Endothelial cell of umbilical vein (primary cell): Measurements from ENCODE around the gene OXSR1. TPM values are rescaled to one million over a fixed set of nuclear protein-coding genes. Genes with fewer than 3 reads are reported as not detected.
A peak's percentile ranks its signal among the peaks of the same experiment; 100 is the strongest.

ENCODE experiments used
- BruUV-seq: library from RNA; stranded (reverse); fragments of 400-500 nt; replicated peaks from 2 replicates; lab custom pipeline; 2021; lab: Mats Ljungman, UMichigan
- CTCF ChIA-PET: fragments of 300-600, 350-600 bp; sonication (Branson Sonifier 250); formaldehyde crosslinking; loops from one replicate; lab custom pipeline; 2021; ENCODE audit warnings: antibody characterized with exemption, inconsistent platforms; lab: Charles Lee
- POLR2A ChIA-PET: fragments of 300-600, 350-600 bp; sonication (Branson Sonifier 250); formaldehyde crosslinking; loops from one replicate; lab custom pipeline; 2021; ENCODE audit warnings: antibody characterized with exemption, inconsistent platforms; lab: Charles Lee
- DNase-seq: peaks from one replicate; pipeline ENCODE4 v3.0.0-alpha.2; 2011; ENCODE audit warnings: low read depth, low spot score
- FAIRE-seq: peaks from 2 replicates; lab custom pipeline; 2011; peaks lifted over from hg19 to GRCh38; lab: Jason Lieb, UNC
- H2AFZ ChIP-seq: 2 replicates; pipeline ENCODE4 v1.6.0; 2012; ENCODE audit warnings: low read depth, low read length, control low read depth, inconsistent platforms
- H3K27ac ChIP-seq: 2 replicates; pipeline ENCODE4 v1.5.1; 2011; ENCODE audit warnings: low read depth, mild to moderate bottlenecking, control low read depth, low read length, moderate library complexity; ENCODE audit not compliant: insufficient read depth
- H3K27me3 ChIP-seq, 2 experiments: 2 replicates each; pipeline versions ENCODE4 v1.6.0 to v1.6.1; 2011; ENCODE audit warnings: low read length in 2 of 2, mixed read lengths in 1 of 2; ENCODE audit not compliant: control insufficient read depth in 2 of 2, insufficient read depth in 2 of 2
- H3K36me3 ChIP-seq, 2 experiments: 2 replicates in 1 of 2; 3 replicates in 1 of 2; pipeline ENCODE4 v1.5.1; 2011; ENCODE audit warnings: low read length in 2 of 2, mild to moderate bottlenecking in 1 of 2, moderate library complexity in 1 of 2; ENCODE audit not compliant: control insufficient read depth in 2 of 2, insufficient read depth in 2 of 2; ENCODE audit errors: extremely low read depth in 1 of 2
- H3K4me1 ChIP-seq: 3 replicates; pipeline ENCODE4 v1.5.1; 2011; ENCODE audit warnings: mild to moderate bottlenecking, low read length; ENCODE audit not compliant: control insufficient read depth, insufficient read depth; ENCODE audit errors: extremely low read depth
- H3K4me2 ChIP-seq: 2 replicates; pipeline ENCODE4 v1.6.1; 2011; ENCODE audit warnings: low read length, control low read depth, mixed read lengths; ENCODE audit not compliant: insufficient read depth
- H3K4me3 ChIP-seq, 3 experiments: fragments of 200-600 bp in 1 of 3; sonication (generic), shearing (Covaris generic) in 1 of 3; replicated peaks in 1 of 3; 2 replicates each; pipeline ENCODE4 v1.5.1; 2011 to 2016; ENCODE audit warnings: control low read depth in 3 of 3, low read length in 3 of 3, mild to moderate bottlenecking in 2 of 3, inconsistent platforms in 1 of 3, low read depth in 1 of 3, moderate library complexity in 1 of 3; ENCODE audit not compliant: insufficient read depth in 1 of 3
- H3K79me2 ChIP-seq: 2 replicates; pipeline ENCODE4 v1.6.0; 2012; ENCODE audit warnings: low read length, inconsistent platforms; ENCODE audit not compliant: control insufficient read depth, insufficient read depth
- H3K9ac ChIP-seq: replicated peaks from 2 replicates; pipeline ENCODE3; 2011; ENCODE audit warnings: low read length, control low read depth; ENCODE audit not compliant: insufficient read depth; ENCODE audit errors: extremely low read depth
- H3K9me1 ChIP-seq: replicated peaks from 3 replicates; pipeline ENCODE4 v1.6.0; 2011; ENCODE audit warnings: mild to moderate bottlenecking, low read length; ENCODE audit not compliant: control insufficient read depth, insufficient read depth; ENCODE audit errors: extremely low read depth
- H3K9me3 ChIP-seq: replicated peaks from 2 replicates; pipeline ENCODE4 v1.5.1; 2012; ENCODE audit warnings: low read length, inconsistent platforms; ENCODE audit not compliant: control insufficient read depth, insufficient read depth
- H4K20me1 ChIP-seq: replicated peaks from 2 replicates; pipeline ENCODE3; 2011; ENCODE audit warnings: mild to moderate bottlenecking, low read length; ENCODE audit not compliant: control insufficient read depth, insufficient read depth; ENCODE audit errors: extremely low read depth
- EZH2 ChIP-seq: IDR thresholded peaks from 2 replicates; pipeline ENCODE4 v1.6.1; 2012; ENCODE audit warnings: borderline replicate concordance, low read depth, mild to moderate bottlenecking, moderate library complexity, low read length, inconsistent platforms; ENCODE audit not compliant: severe bottlenecking
- FOS ChIP-seq: IDR thresholded peaks from 2 replicates; pipeline ENCODE4 v1.6.1; 2011; ENCODE audit warnings: mild to moderate bottlenecking, low read length, moderate library complexity, borderline replicate concordance; ENCODE audit not compliant: insufficient read depth
- GATA2 ChIP-seq: IDR thresholded peaks from 2 replicates; pipeline ENCODE4 v1.7.0; 2011; ENCODE audit warnings: low read depth, mild to moderate bottlenecking, moderate library complexity, mixed read lengths, low read length; ENCODE audit not compliant: insufficient read length, insufficient read depth
- JUN ChIP-seq: IDR thresholded peaks from 2 replicates; pipeline ENCODE4 v1.6.1; 2011; ENCODE audit warnings: borderline replicate concordance, low read depth; ENCODE audit not compliant: insufficient read length, insufficient read depth
- MAX ChIP-seq: IDR thresholded peaks from 2 replicates; pipeline ENCODE4 v1.6.1; 2011; ENCODE audit not compliant: insufficient read depth, insufficient read length
- MYC ChIP-seq: IDR thresholded peaks from one replicate; pipeline ENCODE4 v1.6.1; 2011; ENCODE audit warnings: mild to moderate bottlenecking, low read depth, low read length
- POLR2A ChIP-seq: IDR thresholded peaks from 2 replicates; pipeline ENCODE4 v1.6.1; 2012; ENCODE audit warnings: low read depth, mild to moderate bottlenecking, control low read depth, low read length
- POLR2AphosphoS5 ChIP-seq: IDR thresholded peaks from 2 replicates; pipeline ENCODE4 v1.6.1; 2012; ENCODE audit warnings: low read depth, mild to moderate bottlenecking, control low read depth, low read length, moderate library complexity; ENCODE audit not compliant: insufficient read depth
- dilution Hi-C: fragments of 300-500 bp; cut with MboI; formaldehyde crosslinking; loops from one replicate; pipeline ENCODE4 v1.15.0; 2019; ENCODE audit warnings: low sequenced_read_pairs; ENCODE audit not compliant: extremely low pct_ligation_motif_present
- intact Hi-C: fragments of 100-400 bp; cut with micrococcal nuclease; formaldehyde crosslinking; loops from one replicate; pipeline ENCODE4 v1.10.0; 2022
- polyA plus RNA-seq, 4 experiments: library from polyadenylated mRNA; depleted of rRNA in 3 of 4; stranded (reverse) in 3 of 4; unstranded in 1 of 4; fragments of >200 nt; gene quantifications; 2 replicates each; pipeline versions ENCODE4 v1.2.1 to v1.2.3, GENCODE V29; 2011 to 2012; ENCODE audit warnings: missing spikeins in 1 of 4
- total RNA-seq: library from RNA; stranded (reverse); gene quantifications from 2 replicates; pipeline ENCODE4 v1.2.3, GENCODE V29; 2021
- TF ChIP-seq, protein P1 (sequence below), 2 donors: IDR thresholded peaks; 1 replicate in 1 of 2; 2 replicates in 1 of 2; pipeline ENCODE4 v1.5.1; 2011; ENCODE audit warnings: low read length in 2 of 2, mild to moderate bottlenecking in 2 of 2, moderate library complexity in 2 of 2, control low read depth in 1 of 2, inconsistent platforms in 1 of 2, low read depth in 1 of 2; ENCODE audit not compliant: insufficient read depth in 1 of 2; ENCODE audit errors: extremely low read depth in 1 of 2

The OXSR1 gene
- total and polyA plus RNA-seq, 2 donors (not counting 3 experiments of a cell fraction or from before 2014, with no cell fraction given): 15.1 to 32.9 TPM

GRCh38 chr3:38227989-38228388 is 62.7 kb downstream of the OXSR1 start:
- no peaks in the 10 kb centered on the region for H3K9me1 ChIP-seq
- no peaks in the 10 kb centered on the region for H4K20me1 ChIP-seq
- TF ChIP-seq FOS: peak; percentile 12
- TF ChIP-seq JUN: peak; percentile 50
- no peak for TF ChIP-seq MAX
- H3K9me3 ChIP-seq: no peaks in the 10 kb centered on the region
- DNase-seq (peak; percentile 41), FAIRE-seq (peak; percentile 61)
- peaks cover 0 to 3% of the 10 kb centered on the region in 2 experiments for H3K36me3 ChIP-seq
- no peak overlapping the region for H3K4me2 ChIP-seq
- intact Hi-C loops (no loop called here), dilution Hi-C loops (no loop called here)
- H3K27ac ChIP-seq: no peak overlapping the region
- H3K79me2 ChIP-seq: no peaks in the 10 kb centered on the region
- no TSS peak for BruUV-seq
- H3K4me1 ChIP-seq: peaks cover 9% of the 10 kb centered on the region
- H3K9ac ChIP-seq: no peak overlapping the region
- no peak overlapping the region for H3K4me3 ChIP-seq
- POLR2A ChIA-PET: no interaction called here
- H2AFZ ChIP-seq: no peak overlapping the region
- H3K27me3 ChIP-seq: no peaks in the 10 kb centered on the region
- CTCF ChIA-PET: no interaction called here

GRCh38 chr3:38229036-38229435 is 63.7 kb downstream of the OXSR1 start:
- Histone ChIP-seq H3K9ac (no peak overlapping the region), H3K27me3 (no peaks in the 10 kb centered on the region), H3K36me3 (peaks cover 0 to 2% of the 10 kb centered on the region in 2 experiments), H2AFZ (no peak overlapping the region), H3K79me2 (no peaks in the 10 kb centered on the region), H3K4me1 (peaks cover 9% of the 10 kb centered on the region), H3K4me2 (no peak overlapping the region), H3K27ac (no peak overlapping the region), H4K20me1 (no peaks in the 10 kb centered on the region), H3K9me3 (no peaks in the 10 kb centered on the region), H3K4me3 (no peak overlapping the region), H3K9me1 (no peaks in the 10 kb centered on the region)
- intact Hi-C loops: no loop called here
- dilution Hi-C loops: no loop called here
- ChIA-PET CTCF (no interaction called here), POLR2A (no interaction called here)
- BruUV-seq: no TSS peak
- FAIRE-seq: no peak
- no peak for TF ChIP-seq MYC
- TF ChIP-seq MAX: no peak
- TF ChIP-seq GATA2: no peak
- no peak for TF ChIP-seq JUN
- TF ChIP-seq EZH2: no peak
- no peak for TF ChIP-seq FOS
- no peak for TF ChIP-seq POLR2A
- TF ChIP-seq, protein P1, sequence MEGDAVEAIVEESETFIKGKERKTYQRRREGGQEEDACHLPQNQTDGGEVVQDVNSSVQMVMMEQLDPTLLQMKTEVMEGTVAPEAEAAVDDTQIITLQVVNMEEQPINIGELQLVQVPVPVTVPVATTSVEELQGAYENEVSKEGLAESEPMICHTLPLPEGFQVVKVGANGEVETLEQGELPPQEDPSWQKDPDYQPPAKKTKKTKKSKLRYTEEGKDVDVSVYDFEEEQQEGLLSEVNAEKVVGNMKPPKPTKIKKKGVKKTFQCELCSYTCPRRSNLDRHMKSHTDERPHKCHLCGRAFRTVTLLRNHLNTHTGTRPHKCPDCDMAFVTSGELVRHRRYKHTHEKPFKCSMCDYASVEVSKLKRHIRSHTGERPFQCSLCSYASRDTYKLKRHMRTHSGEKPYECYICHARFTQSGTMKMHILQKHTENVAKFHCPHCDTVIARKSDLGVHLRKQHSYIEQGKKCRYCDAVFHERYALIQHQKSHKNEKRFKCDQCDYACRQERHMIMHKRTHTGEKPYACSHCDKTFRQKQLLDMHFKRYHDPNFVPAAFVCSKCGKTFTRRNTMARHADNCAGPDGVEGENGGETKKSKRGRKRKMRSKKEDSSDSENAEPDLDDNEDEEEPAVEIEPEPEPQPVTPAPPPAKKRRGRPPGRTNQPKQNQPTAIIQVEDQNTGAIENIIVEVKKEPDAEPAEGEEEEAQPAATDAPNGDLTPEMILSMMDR (IDR thresholded peaks at IDR 0.05; ENCODE audit: extremely low read depth in 1 of 2, insufficient read depth in 1 of 2, low read depth in 1 of 2, low read length in 2 of 2): no peak
- no peak for TF ChIP-seq POLR2AphosphoS5
- no peak for DNase-seq
